CD4-positive, alpha-beta T cell treated with Interleukin-17A for 4 hours (primary cell): ENCODE data around the gene EEF2KMT.
"Not testable (repeated sequence)": the region's sequence is repeated elsewhere in the genome, so short reads cannot be mapped to it uniquely, and the experiment has no call there.

Source experiments
- DNase-seq: peaks from one replicate; pipeline ENCODE4 v3.0.0-alpha.2; 2020; ENCODE audit warnings: mixed read lengths

Gene EEF2KMT

GRCh38 chr16:5095145-5095830, 2.3 kb downstream of the EEF2KMT start:
- not testable (repeated sequence) for DNase-seq

- not testable (repeated sequence) for DNase-seq
Observed at GRCh38 chr16:5093746-5094145, 3.8 kb downstream of the EEF2KMT start.

- not testable (repeated sequence) for DNase-seq
Observed at GRCh38 chr16:5093081-5093480, 4.5 kb downstream of the EEF2KMT start.

GRCh38 chr16:5090592-5090991, 7.0 kb downstream of the EEF2KMT start:
- DNase-seq, result not testable (repeated sequence)

- DNase-seq, result not testable (repeated sequence)
Observed at GRCh38 chr16:5089911-5090555, 7.6 kb downstream of the EEF2KMT start.

GRCh38 chr16:5088936-5089335, 8.7 kb downstream of the EEF2KMT start:
- not testable (repeated sequence) for DNase-seq

- not testable (repeated sequence) for DNase-seq
Observed at GRCh38 chr16:5088086-5088790, 9.4 kb downstream of the EEF2KMT start.

- DNase-seq, result not testable (repeated sequence)
Observed at GRCh38 chr16:5085716-5086115, 11.9 kb downstream of the EEF2KMT start.

- DNase-seq, result peak; percentile 66
Observed at GRCh38 chr16:5084802-5085201, 12.8 kb downstream of the EEF2KMT start.

- DNase-seq, result not testable (repeated sequence)
Observed at GRCh38 chr16:5084099-5084731, 13.4 kb downstream of the EEF2KMT start.

GRCh38 chr16:5083646-5084045, 13.9 kb downstream of the EEF2KMT start:
- not testable (repeated sequence) for DNase-seq

- not testable (repeated sequence) for DNase-seq
Observed at GRCh38 chr16:5080996-5081395, 16.6 kb downstream of the EEF2KMT start.

- DNase-seq, result not testable (repeated sequence)
Observed at GRCh38 chr16:5080461-5080860, 17.1 kb downstream of the EEF2KMT start.

GRCh38 chr16:5078626-5079025, 19.0 kb downstream of the EEF2KMT start:
- no peak for DNase-seq

- DNase-seq, result no peak
Observed at GRCh38 chr16:5077304-5077703, 20.3 kb downstream of the EEF2KMT start.

GRCh38 chr16:5075637-5076036, 22.0 kb downstream of the EEF2KMT start:
- no peak for DNase-seq

- DNase-seq, result not testable (repeated sequence)
Observed at GRCh38 chr16:5073771-5074170, 23.8 kb downstream of the EEF2KMT start.

- no peak for DNase-seq
Observed at GRCh38 chr16:5073279-5073629, 24.3 kb downstream of the EEF2KMT start.

- no peak for DNase-seq
Observed at GRCh38 chr16:5072334-5073278, 25.0 kb downstream of the EEF2KMT start.

GRCh38 chr16:5071681-5072333, 25.8 kb downstream of the EEF2KMT start, which contains the start of gene ALG1:
Gene ALG1 (plus strand): TSS chr16:5071843. CDS start chr16:5071850, 7 bp downstream.
- peak; percentile 91 for DNase-seq

- DNase-seq, result peak; percentile 8
Observed at GRCh38 chr16:5071341-5071680, 26.3 kb downstream of the EEF2KMT start.
